ENCODE results near the gene TRIM52. TPM values are rescaled to one million over a fixed set of nuclear protein-coding genes. Genes with fewer than 3 reads are reported as not detected.

The TRIM52 gene
- polyA plus RNA-seq, 1 of the 3 experiments (the other 2 are of a cell fraction) = 6.4 TPM

GRCh38 chr5:181207960-181208253 lies 53.0 kb downstream of the TRIM52 start:
- Histone ChIP-seq H3K27ac (ENCODE audit: low read depth in 2 of 2, low read length in 1 of 2) (peak overlapping the region in 1 of 2 experiments; percentile 82; a peak in 2 of 4 replicates), H3K36me3 (replicated peaks in 1 of 2; ENCODE audit: control insufficient read depth in 1 of 2, insufficient read depth in 2 of 2, low read length in 1 of 2) (no peaks in the 10 kb centered on the region), H3K79me2 (ENCODE audit: insufficient read depth) (no peaks in the 10 kb centered on the region), H4K20me1 (ENCODE audit: insufficient read depth) (no peaks in the 10 kb centered on the region; the same call in 1 of the 2 replicates), H3K9me2 (no peaks in the 10 kb centered on the region), H3K4me3 (ENCODE audit: low read depth in 2 of 2, low read length in 1 of 2) (peak overlapping the region in 1 of 2 experiments; percentile 75; a peak in 1 of 4 replicates), H3K27me3 (ENCODE audit: insufficient read depth) (no peaks in the 10 kb centered on the region), H3K4me1 (ENCODE audit: control insufficient read depth in 1 of 2, insufficient read depth in 2 of 2, low read depth in 1 of 2, low read length in 1 of 2) (peaks cover 0 to 21% of the 10 kb centered on the region in 2 experiments; a peak in 1 of 4 replicates), H3K4me2 (no peak overlapping the region), H2AFZ (ENCODE audit: low read depth) (no peak overlapping the region), H3F3A (replicated peaks; ENCODE audit: insufficient read depth) (peaks cover 25% of the 10 kb centered on the region), H3K9me3 (no peaks in the 10 kb centered on the region), H3K9ac (no peak overlapping the region)
- WGBS (ENCODE audit: low lambda C conversion rate) = 18% methylated on average over 3 of the region's 3 CpGs
- no peak for DNase-seq
- ChIA-PET POLR2A (interaction anchor here (1.2 to 2.4 kb wide), 6 partner anchors 14 to 29 kb away, joined by 3 to 8 read pairs (median 5); partner anchors contain the start of gene TRIM41), CTCF (interaction anchor here (1.2 to 6.5 kb wide), 5 partner anchors 9 to 35 kb away, joined by 3 to 72 read pairs (median 4); no protein-coding TSS in a partner anchor)
- no peak for TF ChIP-seq TEAD4 (IDR thresholded peaks at IDR 0.05; ENCODE audit: borderline replicate concordance, insufficient read depth)
- TF ChIP-seq, protein P1, sequence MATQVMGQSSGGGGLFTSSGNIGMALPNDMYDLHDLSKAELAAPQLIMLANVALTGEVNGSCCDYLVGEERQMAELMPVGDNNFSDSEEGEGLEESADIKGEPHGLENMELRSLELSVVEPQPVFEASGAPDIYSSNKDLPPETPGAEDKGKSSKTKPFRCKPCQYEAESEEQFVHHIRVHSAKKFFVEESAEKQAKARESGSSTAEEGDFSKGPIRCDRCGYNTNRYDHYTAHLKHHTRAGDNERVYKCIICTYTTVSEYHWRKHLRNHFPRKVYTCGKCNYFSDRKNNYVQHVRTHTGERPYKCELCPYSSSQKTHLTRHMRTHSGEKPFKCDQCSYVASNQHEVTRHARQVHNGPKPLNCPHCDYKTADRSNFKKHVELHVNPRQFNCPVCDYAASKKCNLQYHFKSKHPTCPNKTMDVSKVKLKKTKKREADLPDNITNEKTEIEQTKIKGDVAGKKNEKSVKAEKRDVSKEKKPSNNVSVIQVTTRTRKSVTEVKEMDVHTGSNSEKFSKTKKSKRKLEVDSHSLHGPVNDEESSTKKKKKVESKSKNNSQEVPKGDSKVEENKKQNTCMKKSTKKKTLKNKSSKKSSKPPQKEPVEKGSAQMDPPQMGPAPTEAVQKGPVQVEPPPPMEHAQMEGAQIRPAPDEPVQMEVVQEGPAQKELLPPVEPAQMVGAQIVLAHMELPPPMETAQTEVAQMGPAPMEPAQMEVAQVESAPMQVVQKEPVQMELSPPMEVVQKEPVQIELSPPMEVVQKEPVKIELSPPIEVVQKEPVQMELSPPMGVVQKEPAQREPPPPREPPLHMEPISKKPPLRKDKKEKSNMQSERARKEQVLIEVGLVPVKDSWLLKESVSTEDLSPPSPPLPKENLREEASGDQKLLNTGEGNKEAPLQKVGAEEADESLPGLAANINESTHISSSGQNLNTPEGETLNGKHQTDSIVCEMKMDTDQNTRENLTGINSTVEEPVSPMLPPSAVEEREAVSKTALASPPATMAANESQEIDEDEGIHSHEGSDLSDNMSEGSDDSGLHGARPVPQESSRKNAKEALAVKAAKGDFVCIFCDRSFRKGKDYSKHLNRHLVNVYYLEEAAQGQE (IDR thresholded peaks at IDR 0.05; ENCODE audit: low read depth, low read length) = no peak
- no peak for TF ChIP-seq PBX3 (IDR thresholded peaks at IDR 0.05)
- TF ChIP-seq FOXJ3 (CRISPR knock-in tag; IDR thresholded peaks at IDR 0.05) = no peak
- no peak for TF ChIP-seq GATA2 (CRISPR knock-in tag; IDR thresholded peaks at IDR 0.05)
- no peak for TF ChIP-seq MXI1 (IDR thresholded peaks at IDR 0.05; ENCODE audit: low read depth, low read length)
- TF ChIP-seq CTCF (IDR thresholded peaks at IDR 0.05) = no peak
- TF ChIP-seq, protein P2, sequence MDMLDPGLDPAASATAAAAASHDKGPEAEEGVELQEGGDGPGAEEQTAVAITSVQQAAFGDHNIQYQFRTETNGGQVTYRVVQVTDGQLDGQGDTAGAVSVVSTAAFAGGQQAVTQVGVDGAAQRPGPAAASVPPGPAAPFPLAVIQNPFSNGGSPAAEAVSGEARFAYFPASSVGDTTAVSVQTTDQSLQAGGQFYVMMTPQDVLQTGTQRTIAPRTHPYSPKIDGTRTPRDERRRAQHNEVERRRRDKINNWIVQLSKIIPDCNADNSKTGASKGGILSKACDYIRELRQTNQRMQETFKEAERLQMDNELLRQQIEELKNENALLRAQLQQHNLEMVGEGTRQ (IDR thresholded peaks at IDR 0.05; ENCODE audit: borderline replicate concordance, low read depth, low read length) = no peak

Measured in SK-N-SH (cell line).